DND-41 (cell line): ENCODE measurements around the gene TIMM10B.

ENCODE experiments used
- EZH2 ChIP-seq: IDR thresholded peaks from 3 replicates; pipeline ENCODE4 v1.6.1; 2012; ENCODE audit warnings: borderline replicate concordance, low read depth, mild to moderate bottlenecking, moderate library complexity, low read length, inconsistent platforms; ENCODE audit not compliant: severe bottlenecking
- TF ChIP-seq, protein P1 (sequence below): IDR thresholded peaks from 2 replicates; pipeline ENCODE4 v1.5.1; 2012; ENCODE audit warnings: borderline replicate concordance, low read length, moderate library complexity, mild to moderate bottlenecking; ENCODE audit not compliant: poor library complexity, severe bottlenecking; ENCODE audit errors: extremely low read depth

DNA sequence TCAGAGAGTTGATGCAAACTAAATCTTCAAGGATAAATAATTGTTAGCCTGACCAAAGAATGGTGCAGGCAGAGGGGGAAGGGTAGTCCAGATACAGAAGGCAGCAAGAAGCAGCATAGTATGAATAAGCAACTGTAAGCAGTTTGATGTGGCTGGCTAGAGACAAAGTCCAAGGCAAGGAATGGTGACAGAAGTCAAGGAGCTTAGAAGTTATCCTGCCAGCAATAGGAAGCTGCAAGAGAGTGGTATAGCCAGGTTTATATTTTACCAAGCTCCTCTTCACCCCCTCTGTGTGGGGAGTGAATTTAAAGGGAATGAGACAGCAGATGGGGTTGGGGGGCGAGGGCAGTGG, 22.2 kb upstream of the TIMM10B start:
- no peak for TF ChIP-seq EZH2
- TF ChIP-seq, protein P1, sequence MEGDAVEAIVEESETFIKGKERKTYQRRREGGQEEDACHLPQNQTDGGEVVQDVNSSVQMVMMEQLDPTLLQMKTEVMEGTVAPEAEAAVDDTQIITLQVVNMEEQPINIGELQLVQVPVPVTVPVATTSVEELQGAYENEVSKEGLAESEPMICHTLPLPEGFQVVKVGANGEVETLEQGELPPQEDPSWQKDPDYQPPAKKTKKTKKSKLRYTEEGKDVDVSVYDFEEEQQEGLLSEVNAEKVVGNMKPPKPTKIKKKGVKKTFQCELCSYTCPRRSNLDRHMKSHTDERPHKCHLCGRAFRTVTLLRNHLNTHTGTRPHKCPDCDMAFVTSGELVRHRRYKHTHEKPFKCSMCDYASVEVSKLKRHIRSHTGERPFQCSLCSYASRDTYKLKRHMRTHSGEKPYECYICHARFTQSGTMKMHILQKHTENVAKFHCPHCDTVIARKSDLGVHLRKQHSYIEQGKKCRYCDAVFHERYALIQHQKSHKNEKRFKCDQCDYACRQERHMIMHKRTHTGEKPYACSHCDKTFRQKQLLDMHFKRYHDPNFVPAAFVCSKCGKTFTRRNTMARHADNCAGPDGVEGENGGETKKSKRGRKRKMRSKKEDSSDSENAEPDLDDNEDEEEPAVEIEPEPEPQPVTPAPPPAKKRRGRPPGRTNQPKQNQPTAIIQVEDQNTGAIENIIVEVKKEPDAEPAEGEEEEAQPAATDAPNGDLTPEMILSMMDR: no peak
